Ovary (tissue), 9 donors: ENCODE results near the gene PLEKHH2. TPM values are rescaled to one million over a fixed set of nuclear protein-coding genes. Genes with fewer than 3 reads are reported as not detected.

Experiments
- DNase-seq, 5 donors: peaks; one replicate each; pipeline ENCODE4 v3.0.0-alpha.2; 2019 to 2020
- H3K27ac ChIP-seq, 2 donors: fragments of 200-600 bp; one replicate each; pipeline versions ENCODE4 v1.5.1 to v1.8.0; 2019 to 2022
- H3K27me3 ChIP-seq: fragments of 200-600 bp; one replicate; pipeline ENCODE4 v1.8.0; 2022
- H3K36me3 ChIP-seq: fragments of 200-600 bp; sonication (generic); one replicate; pipeline ENCODE4 v1.5.1; 2019
- H3K4me1 ChIP-seq: one replicate; pipeline ENCODE4 v1.8.1; 2013; ENCODE audit warnings: mild to moderate bottlenecking, moderate library complexity; ENCODE audit not compliant: insufficient read depth
- H3K4me3 ChIP-seq: fragments of 200-600 bp; sonication (generic); one replicate; pipeline ENCODE4 v1.5.1; 2017
- H3K9me3 ChIP-seq, 2 donors: fragments of 200-600 bp in 1 of 2; sonication (generic) in 1 of 2; one replicate each; pipeline versions ENCODE4 v1.5.1 to v1.8.1; 2013 to 2019; ENCODE audit warnings: mild to moderate bottlenecking in 1 of 2, moderate library complexity in 1 of 2
- CTCF ChIP-seq, 3 donors: fragments of 450-650 bp in 2 of 3; fragments of 200-600 bp in 1 of 3; IDR thresholded peaks; one replicate each; pipeline versions ENCODE4 v1.5.1 to v1.8.0; 2016 to 2022; ENCODE audit warnings: antibody characterized with exemption in 3 of 3, mild to moderate bottlenecking in 1 of 3
- EP300 ChIP-seq: sonication (generic); formaldehyde crosslinking; IDR thresholded peaks from one replicate; pipeline ENCODE4 v1.6.1; 2017; ENCODE audit warnings: antibody characterized with exemption
- POLR2A ChIP-seq: fragments of 450-650 bp; IDR thresholded peaks from one replicate; pipeline ENCODE4 v1.6.1; 2017; ENCODE audit warnings: antibody characterized with exemption, mild to moderate bottlenecking, moderate library complexity
- WGBS, 3 donors: extraction: QIAGEN DNeasy Blood & Tissue Kit in 1 of 3; methylation state at CpG; one replicate each; pipeline versions ENCODE4 v1.1.5 to v1.1.7; 2013 to 2017; 5-methylcytosine and 5-hydroxymethylcytosine counted together
- intact Hi-C, 4 donors: fragments of 100-400 bp; cut with DNase I; formaldehyde crosslinking; loops; one replicate each; pipeline versions ENCODE4 v1.11.0 to v1.15.1; 2022 to 2023
- polyA plus RNA-seq, 2 donors: library from polyadenylated mRNA; stranded (reverse); fragments of 200-250 nt in 1 of 2; fragments of 350-450 nt in 1 of 2; fragmentation: Illumina TruSeq in 1 of 2; extraction: RNeasy Lipid Tissue Mini Kit (QIAGEN cat#74804) in 1 of 2; gene quantifications; one replicate each; pipeline ENCODE4 v1.2.3, GENCODE V29; 2013 to 2014
- total RNA-seq, 7 donors: library from RNA; depleted of rRNA in 2 of 7; stranded (reverse); fragments of >200 nt in 2 of 7; fragmentation: NEBNext Ultra II Directional in 3 of 7; extraction: Animal tissue kit (Norgen Biotek cat#: 25700) in 3 of 7; gene quantifications; one replicate each; pipeline versions ENCODE4 v1.1.0 to v1.2.4, GENCODE V29; 2016 to 2023
- donor health status: DM: no; HTN: no; CAD: no; lungs with moderate emphysema.
- donor health status: DM: no; HTN: no; CAD: no.
- donor health status: Bipolar disorder and iron deficiency.
- donor health status: DM: yes; HTN: yes; CAD: no.
- donor health status: DM: no; HTN: no; CAD: no.
- donor health status: DM: yes; HTN: yes; CAD: no.

Gene PLEKHH2
- total and polyA plus RNA-seq, 9 donors: 15.8 to 66.5 (median 37.2) TPM

- no peak for DNase-seq
- Histone ChIP-seq H3K4me1 (no peaks in the 10 kb centered on the region), H3K9me3 (no peaks in the 10 kb centered on the region), H3K27ac (no peak overlapping the region), H3K27me3 (no peaks in the 10 kb centered on the region), H3K36me3 (no peaks in the 10 kb centered on the region), H3K4me3 (no peak overlapping the region)
- TF ChIP-seq CTCF (IDR thresholded peaks at IDR 0.05) (no peak), EP300 (no peak), POLR2A (no peak)
- WGBS, 3 donors: 93 to 96% (median 94%) methylated on average over 9 of the region's 9 CpGs
- intact Hi-C loops: no loop called here
These were observed 157.9 kb downstream of the PLEKHH2 start for GRCh38 chr2:43794956-43795355.

- Histone ChIP-seq H3K36me3 (no peaks in the 10 kb centered on the region), H3K27me3 (no peaks in the 10 kb centered on the region), H3K9me3 (no peaks in the 10 kb centered on the region), H3K4me3 (no peak overlapping the region), H3K4me1 (no peaks in the 10 kb centered on the region), H3K27ac (no peak overlapping the region)
- DNase-seq: no peak
- WGBS, 3 donors: 25 to 50% (median 44%) methylated on average over 1 of the region's 1 CpG
- TF ChIP-seq CTCF (IDR thresholded peaks at IDR 0.05): no peak
- no peak for TF ChIP-seq POLR2A
- no peak for TF ChIP-seq EP300
- intact Hi-C loops: no loop called here
These were observed 159.1 kb downstream of the PLEKHH2 start for GRCh38 chr2:43796206-43796605.

GRCh38 chr2:43798300-43798699, 161.2 kb downstream of the PLEKHH2 start:
- TF ChIP-seq EP300 (no peak), CTCF (IDR thresholded peaks at IDR 0.05) (no peak), POLR2A (no peak)
- 90 to 91% (median 90%) methylated on average over 4 of the region's 4 CpGs for WGBS, 3 donors

GRCh38 chr2:43800894-43801293, 163.8 kb downstream of the PLEKHH2 start:
- Histone ChIP-seq H3K4me3 (no peak overlapping the region), H3K4me1 (no peaks in the 10 kb centered on the region), H3K27ac (no peak overlapping the region), H3K36me3 (no peaks in the 10 kb centered on the region), H3K9me3 (no peaks in the 10 kb centered on the region), H3K27me3 (no peaks in the 10 kb centered on the region)
- DNase-seq: no peak
- intact Hi-C loops: no loop called here
- TF ChIP-seq EP300 (no peak), POLR2A (no peak), CTCF (IDR thresholded peaks at IDR 0.05) (no peak)

More at GRCh38 chr2:43798300-43798699, 161.2 kb downstream of the PLEKHH2 start:
- no peak for DNase-seq
- H3K27me3 ChIP-seq: no peaks in the 10 kb centered on the region
- intact Hi-C loops: no loop called here
- no peaks in the 10 kb centered on the region for H3K36me3 ChIP-seq
- no peaks in the 10 kb centered on the region for H3K9me3 ChIP-seq
- no peak overlapping the region for H3K4me3 ChIP-seq
- H3K27ac ChIP-seq: no peak overlapping the region
- H3K4me1 ChIP-seq: no peaks in the 10 kb centered on the region

- Histone ChIP-seq H3K4me1 (no peaks in the 10 kb centered on the region), H3K27me3 (no peaks in the 10 kb centered on the region), H3K36me3 (no peaks in the 10 kb centered on the region), H3K27ac (no peak overlapping the region), H3K9me3 (no peaks in the 10 kb centered on the region), H3K4me3 (no peak overlapping the region)
- TF ChIP-seq EP300: no peak
- TF ChIP-seq POLR2A: no peak
- TF ChIP-seq CTCF (IDR thresholded peaks at IDR 0.05): no peak
- 94 to 97% (median 96%) methylated on average over 2 of the region's 2 CpGs for WGBS, 3 donors
- no peak for DNase-seq
- intact Hi-C loops: no loop called here
These were observed 165.1 kb downstream of the PLEKHH2 start for GRCh38 chr2:43802135-43802534.
